ENCODE data around the gene ZNF598. TPM values are rescaled to one million over a fixed set of nuclear protein-coding genes. Genes with fewer than 3 reads are reported as not detected.

ZNF598 gene
- polyA plus RNA-seq, 1 donor from 2014 or later: 22.1 TPM

GRCh38 chr16:2040787-2041522 is 31.3 kb upstream of the ZNF598 start:
- H3F3A ChIP-seq (ENCODE audit: insufficient read depth, low read length, poor library complexity, severe bottlenecking): no peaks in the 10 kb centered on the region
- no peak overlapping the region for H3K9ac ChIP-seq (ENCODE audit: low read length)
- H3K27ac ChIP-seq (ENCODE audit: low read length): no peak overlapping the region
- H3K27me3 ChIP-seq (ENCODE audit: insufficient read depth, low read depth, low read length): no peaks in the 10 kb centered on the region
- no peaks in the 10 kb centered on the region for H3K79me2 ChIP-seq (replicated peaks; ENCODE audit: insufficient read depth, low read length)
- H3K36me3 ChIP-seq (ENCODE audit: insufficient read depth, low read length): no peaks in the 10 kb centered on the region
- no peaks in the 10 kb centered on the region for H3K9me3 ChIP-seq (ENCODE audit: low read length)
- H3K4me2 ChIP-seq (ENCODE audit: low read length): no peak overlapping the region
- TF ChIP-seq TAF1 (IDR thresholded peaks at IDR 0.05; ENCODE audit: low read depth) (no peak), MXI1 (conservative IDR thresholded peaks at IDR 0.05; ENCODE audit: poor library complexity, severe bottlenecking) (no peak), RAD21 (conservative IDR thresholded peaks at IDR 0.05) (no peak), EP300 (conservative IDR thresholded peaks at IDR 0.05; ENCODE audit: poor library complexity, severe bottlenecking) (no peak), SMC3 (conservative IDR thresholded peaks at IDR 0.05; ENCODE audit: poor library complexity) (no peak), POLR2AphosphoS5 (IDR thresholded peaks at IDR 0.05) (no peak), EZH2 (IDR thresholded peaks at IDR 0.05; ENCODE audit: borderline replicate concordance, insufficient read depth, low read length, poor library complexity, severe bottlenecking) (no peak), REST (IDR thresholded peaks at IDR 0.05; ENCODE audit: borderline replicate concordance) (no peak), CTCF (IDR thresholded peaks at IDR 0.05; ENCODE audit: poor library complexity, severe bottlenecking) (no peak)
- H4K20me1 ChIP-seq (ENCODE audit: insufficient read depth): no peaks in the 10 kb centered on the region
- H3K4me3 ChIP-seq (ENCODE audit: low read length): no peak overlapping the region
- H3K9me2 ChIP-seq (ENCODE audit: insufficient read depth, low read length): no peaks in the 10 kb centered on the region
- H2AFZ ChIP-seq (ENCODE audit: low read depth, low read length): no peak overlapping the region

- Histone ChIP-seq H3K27me3 (ENCODE audit: insufficient read depth, low read depth, low read length) (no peaks in the 10 kb centered on the region), H2AFZ (ENCODE audit: low read depth, low read length) (no peak overlapping the region), H4K20me1 (ENCODE audit: insufficient read depth) (no peaks in the 10 kb centered on the region), H3K27ac (ENCODE audit: low read length) (no peak overlapping the region), H3K79me2 (replicated peaks; ENCODE audit: insufficient read depth, low read length) (no peaks in the 10 kb centered on the region), H3K9ac (ENCODE audit: low read length) (no peak overlapping the region), H3K9me2 (ENCODE audit: insufficient read depth, low read length) (no peaks in the 10 kb centered on the region), H3K36me3 (ENCODE audit: insufficient read depth, low read length) (no peaks in the 10 kb centered on the region), H3F3A (ENCODE audit: insufficient read depth, low read length, poor library complexity, severe bottlenecking) (no peaks in the 10 kb centered on the region), H3K4me2 (ENCODE audit: low read length) (no peak overlapping the region), H3K9me3 (ENCODE audit: low read length) (no peaks in the 10 kb centered on the region), H3K4me3 (ENCODE audit: low read length) (no peak overlapping the region)
- TF ChIP-seq RAD21 (conservative IDR thresholded peaks at IDR 0.05): no peak
- no peak for TF ChIP-seq EP300 (conservative IDR thresholded peaks at IDR 0.05; ENCODE audit: poor library complexity, severe bottlenecking)
- TF ChIP-seq SMC3 (conservative IDR thresholded peaks at IDR 0.05; ENCODE audit: poor library complexity): no peak
- no peak for TF ChIP-seq REST (IDR thresholded peaks at IDR 0.05; ENCODE audit: borderline replicate concordance)
- no peak for TF ChIP-seq TAF1 (IDR thresholded peaks at IDR 0.05; ENCODE audit: low read depth)
- TF ChIP-seq MXI1 (conservative IDR thresholded peaks at IDR 0.05; ENCODE audit: poor library complexity, severe bottlenecking): no peak
- no peak for TF ChIP-seq CTCF (IDR thresholded peaks at IDR 0.05; ENCODE audit: poor library complexity, severe bottlenecking)
- TF ChIP-seq POLR2AphosphoS5 (IDR thresholded peaks at IDR 0.05): no peak
- TF ChIP-seq EZH2 (IDR thresholded peaks at IDR 0.05; ENCODE audit: borderline replicate concordance, insufficient read depth, low read length, poor library complexity, severe bottlenecking): no peak
Measured at GRCh38 chr16:2040041-2040786, 30.6 kb upstream of the ZNF598 start.
